ENCODE results near the gene ERRFI1.

The ERRFI1 gene

GRCh38 chr1:8065369-8065768 lies 39.3 kb upstream of the ERRFI1 start:
- TF ChIP-seq EGR1 (IDR thresholded peaks at IDR 0.05) (no peak), RAD21 (IDR thresholded peaks at IDR 0.05; ENCODE audit: low read depth) (no peak), YY1 (IDR thresholded peaks at IDR 0.05; ENCODE audit: low read depth) (no peak), ZBTB7A (IDR thresholded peaks at IDR 0.05; ENCODE audit: low read depth) (no peak), FOXM1 (IDR thresholded peaks at IDR 0.05; ENCODE audit: borderline replicate concordance, low read depth) (no peak), CEBPB (IDR thresholded peaks at IDR 0.05) (no peak), EP300 (IDR thresholded peaks at IDR 0.05; ENCODE audit: borderline replicate concordance) (no peak), CREB1 (IDR thresholded peaks at IDR 0.05; ENCODE audit: low read depth) (no peak), MAX (IDR thresholded peaks at IDR 0.05) (no peak), USF1 (IDR thresholded peaks at IDR 0.05) (no peak), REST (IDR thresholded peaks at IDR 0.05; ENCODE audit: low read depth) (no peak), TAF1 (IDR thresholded peaks at IDR 0.05; ENCODE audit: low read depth) (no peak)

GRCh38 chr1:8063298-8064036 lies 37.4 kb upstream of the ERRFI1 start:
- TF ChIP-seq TEAD4 (IDR thresholded peaks at IDR 0.05): no peak
- no peak for TF ChIP-seq ZBTB7A (IDR thresholded peaks at IDR 0.05; ENCODE audit: low read depth)
- no peak for TF ChIP-seq TCF12 (IDR thresholded peaks at IDR 0.05; ENCODE audit: low read depth)
- no peak for TF ChIP-seq REST (IDR thresholded peaks at IDR 0.05; ENCODE audit: low read depth)
- TF ChIP-seq USF1 (IDR thresholded peaks at IDR 0.05): no peak
- TF ChIP-seq FOXM1 (IDR thresholded peaks at IDR 0.05; ENCODE audit: borderline replicate concordance, low read depth): no peak
- TF ChIP-seq CEBPB (IDR thresholded peaks at IDR 0.05): no peak
- no peak for TF ChIP-seq TAF1 (IDR thresholded peaks at IDR 0.05; ENCODE audit: low read depth)
- no peak for TF ChIP-seq YY1 (IDR thresholded peaks at IDR 0.05; ENCODE audit: low read depth)
- no peak for TF ChIP-seq EP300 (IDR thresholded peaks at IDR 0.05; ENCODE audit: borderline replicate concordance)
- TF ChIP-seq NFIC (IDR thresholded peaks at IDR 0.05): no peak
- TF ChIP-seq RAD21 (IDR thresholded peaks at IDR 0.05; ENCODE audit: low read depth): no peak
- no peak for TF ChIP-seq MAX (IDR thresholded peaks at IDR 0.05)
- no peak for TF ChIP-seq CREB1 (IDR thresholded peaks at IDR 0.05; ENCODE audit: low read depth)
- TF ChIP-seq EGR1 (IDR thresholded peaks at IDR 0.05): no peak

- TF ChIP-seq MAX (IDR thresholded peaks at IDR 0.05): no peak
- no peak for TF ChIP-seq REST (IDR thresholded peaks at IDR 0.05; ENCODE audit: low read depth)
- TF ChIP-seq TCF12 (IDR thresholded peaks at IDR 0.05; ENCODE audit: low read depth): no peak
- no peak for TF ChIP-seq TAF1 (IDR thresholded peaks at IDR 0.05; ENCODE audit: low read depth)
- no peak for TF ChIP-seq YY1 (IDR thresholded peaks at IDR 0.05; ENCODE audit: low read depth)
- no peak for TF ChIP-seq NFIC (IDR thresholded peaks at IDR 0.05)
- TF ChIP-seq FOXM1 (IDR thresholded peaks at IDR 0.05; ENCODE audit: borderline replicate concordance, low read depth): no peak
- no peak for TF ChIP-seq EGR1 (IDR thresholded peaks at IDR 0.05)
- no peak for TF ChIP-seq CEBPB (IDR thresholded peaks at IDR 0.05)
- TF ChIP-seq USF1 (IDR thresholded peaks at IDR 0.05): no peak
- TF ChIP-seq RAD21 (IDR thresholded peaks at IDR 0.05; ENCODE audit: low read depth): no peak
- TF ChIP-seq TEAD4 (IDR thresholded peaks at IDR 0.05): no peak
- TF ChIP-seq EP300 (IDR thresholded peaks at IDR 0.05; ENCODE audit: borderline replicate concordance): no peak
- no peak for TF ChIP-seq CREB1 (IDR thresholded peaks at IDR 0.05; ENCODE audit: low read depth)
- no peak for TF ChIP-seq ZBTB7A (IDR thresholded peaks at IDR 0.05; ENCODE audit: low read depth)
These were observed 36.8 kb upstream of the ERRFI1 start for GRCh38 chr1:8062861-8063260.

All from Ishikawa (cell line).